A673 (cell line): ENCODE results near the gene STPG2. TPM values are rescaled to one million over a fixed set of nuclear protein-coding genes. Genes with fewer than 3 reads are reported as not detected.
A peak's percentile ranks its signal among the peaks of the same experiment; 100 is the strongest.

Experiments
- BruUV-seq: library from RNA; stranded (reverse); fragments of 400-500 nt; replicated peaks from 2 replicates; lab custom pipeline; 2021; lab: Mats Ljungman, UMichigan
- CTCF ChIA-PET: fragments of 300-600 bp; sonication (Branson Sonifier 250); formaldehyde crosslinking; loops from one replicate; lab custom pipeline; 2022; ENCODE audit warnings: antibody characterized with exemption; lab: Charles Lee
- POLR2A ChIA-PET: fragments of 300-600 bp; sonication (Branson Sonifier 250); formaldehyde crosslinking; loops from one replicate; lab custom pipeline; 2022; ENCODE audit warnings: antibody characterized with exemption; ENCODE audit not compliant: low non-redundant PET; lab: Charles Lee
- DNase-seq: peaks from one replicate; pipeline ENCODE4 v3.0.0-alpha.2; 2015; ENCODE audit warnings: low spot score
- H3K27ac ChIP-seq: fragments of 200-600 bp; sonication (generic); 2 replicates; pipeline ENCODE4 v1.5.1; 2016; ENCODE audit warnings: mixed run types, low read depth, mild to moderate bottlenecking, mixed read lengths, antibody characterized with exemption, low read length; ENCODE audit not compliant: poor library complexity, severe bottlenecking
- H3K27me3 ChIP-seq: fragments of 200-600 bp; sonication (generic); replicated peaks from 2 replicates; pipeline ENCODE4 v1.6.1; 2017; ENCODE audit warnings: mixed run types, low read depth, mild to moderate bottlenecking, mixed read lengths, antibody characterized with exemption, low read length; ENCODE audit not compliant: insufficient read depth, poor library complexity
- H3K36me3 ChIP-seq: fragments of 200-600 bp; sonication (generic); 2 replicates; pipeline ENCODE4 v1.6.1; 2016; ENCODE audit warnings: mixed run types, mild to moderate bottlenecking, mixed read lengths, antibody characterized with exemption, low read length; ENCODE audit not compliant: insufficient read depth, poor library complexity, severe bottlenecking
- H3K4me1 ChIP-seq: fragments of 200-600 bp; sonication (generic); 2 replicates; pipeline ENCODE4 v1.6.1; 2017; ENCODE audit warnings: mixed run types, mild to moderate bottlenecking, mixed read lengths, antibody characterized with exemption, low read length; ENCODE audit not compliant: insufficient read depth, poor library complexity, severe bottlenecking
- H3K4me3 ChIP-seq: fragments of 200-600 bp; sonication (generic); 2 replicates; pipeline ENCODE4 v1.5.1; 2016; ENCODE audit warnings: low read depth, mixed run types, mild to moderate bottlenecking, mixed read lengths, low read length; ENCODE audit not compliant: poor library complexity, severe bottlenecking
- H3K9me3 ChIP-seq: fragments of 200-600 bp; sonication (generic); 2 replicates; pipeline ENCODE4 v1.6.1; 2016; ENCODE audit warnings: mixed run types, low read depth, mild to moderate bottlenecking, mixed read lengths, antibody characterized with exemption, low read length; ENCODE audit not compliant: poor library complexity, severe bottlenecking
- EZH2 ChIP-seq: fragments of 200-600 bp; sonication (generic); IDR thresholded peaks from 2 replicates; pipeline ENCODE4 v1.6.1; 2017; ENCODE audit warnings: borderline replicate concordance, low read depth, mild to moderate bottlenecking, mixed read lengths, antibody characterized with exemption, low read length; ENCODE audit not compliant: poor library complexity, severe bottlenecking
- intact Hi-C: fragments of 100-400 bp; cut with micrococcal nuclease; formaldehyde crosslinking; loops from one replicate; pipeline ENCODE4 v1.10.0; 2022; ENCODE audit not compliant: unreplicated experiment
- total RNA-seq: library from RNA; stranded (reverse); gene quantifications from 2 replicates; pipeline ENCODE4 v1.2.3, GENCODE V29; 2021
- TF ChIP-seq, protein P1 (sequence below): fragments of 300-800, 200-600 bp; sonication (generic); conservative IDR thresholded peaks from 2 replicates; pipeline ENCODE4 v1.5.1; 2017; ENCODE audit warnings: low read depth, mild to moderate bottlenecking, antibody characterized with exemption, low read length, moderate library complexity, mixed read lengths

Gene STPG2
- total RNA-seq, 1 experiment from 2014 or later: not detected

DNA sequence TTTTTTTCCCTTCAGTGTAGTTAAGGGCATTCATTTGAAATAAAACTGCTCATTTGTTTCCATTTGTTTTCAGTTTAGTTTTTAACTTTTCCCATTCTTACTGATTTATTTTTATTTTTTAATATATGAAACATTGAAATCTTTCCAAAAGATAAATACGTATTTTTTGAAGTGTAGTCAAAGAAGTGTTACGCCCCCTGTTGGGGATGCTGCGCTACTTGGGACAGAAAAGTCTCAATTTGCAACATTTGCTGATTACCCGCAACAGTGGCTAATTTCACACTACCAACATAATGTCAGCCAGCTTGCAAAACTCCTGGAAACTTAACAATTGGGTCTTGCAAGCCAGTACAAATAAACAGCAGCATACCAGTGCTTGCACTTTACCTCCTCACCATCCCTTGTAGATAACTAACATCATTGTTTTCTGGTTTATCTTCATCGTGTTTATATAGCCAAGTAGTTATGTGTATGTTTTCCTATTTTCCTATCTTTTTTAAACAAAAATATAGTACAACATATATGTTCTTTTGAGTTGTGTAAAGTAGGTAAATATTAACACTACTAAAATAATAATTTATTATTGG lies 158.6 kb downstream of the STPG2 start:
- Histone ChIP-seq H3K4me1 (no peaks in the 10 kb centered on the region), H3K27ac (no peak overlapping the region), H3K4me3 (no peak overlapping the region), H3K9me3 (no peaks in the 10 kb centered on the region), H3K36me3 (no peaks in the 10 kb centered on the region), H3K27me3 (no peaks in the 10 kb centered on the region)
- DNase-seq: peak; percentile 19
- BruUV-seq: no TSS peak
- POLR2A ChIA-PET: no interaction called here
- CTCF ChIA-PET: no interaction called here
- intact Hi-C loops: no loop called here
- TF ChIP-seq, protein P1, sequence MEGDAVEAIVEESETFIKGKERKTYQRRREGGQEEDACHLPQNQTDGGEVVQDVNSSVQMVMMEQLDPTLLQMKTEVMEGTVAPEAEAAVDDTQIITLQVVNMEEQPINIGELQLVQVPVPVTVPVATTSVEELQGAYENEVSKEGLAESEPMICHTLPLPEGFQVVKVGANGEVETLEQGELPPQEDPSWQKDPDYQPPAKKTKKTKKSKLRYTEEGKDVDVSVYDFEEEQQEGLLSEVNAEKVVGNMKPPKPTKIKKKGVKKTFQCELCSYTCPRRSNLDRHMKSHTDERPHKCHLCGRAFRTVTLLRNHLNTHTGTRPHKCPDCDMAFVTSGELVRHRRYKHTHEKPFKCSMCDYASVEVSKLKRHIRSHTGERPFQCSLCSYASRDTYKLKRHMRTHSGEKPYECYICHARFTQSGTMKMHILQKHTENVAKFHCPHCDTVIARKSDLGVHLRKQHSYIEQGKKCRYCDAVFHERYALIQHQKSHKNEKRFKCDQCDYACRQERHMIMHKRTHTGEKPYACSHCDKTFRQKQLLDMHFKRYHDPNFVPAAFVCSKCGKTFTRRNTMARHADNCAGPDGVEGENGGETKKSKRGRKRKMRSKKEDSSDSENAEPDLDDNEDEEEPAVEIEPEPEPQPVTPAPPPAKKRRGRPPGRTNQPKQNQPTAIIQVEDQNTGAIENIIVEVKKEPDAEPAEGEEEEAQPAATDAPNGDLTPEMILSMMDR: peak; percentile 51
- TF ChIP-seq EZH2: no peak

DNA sequence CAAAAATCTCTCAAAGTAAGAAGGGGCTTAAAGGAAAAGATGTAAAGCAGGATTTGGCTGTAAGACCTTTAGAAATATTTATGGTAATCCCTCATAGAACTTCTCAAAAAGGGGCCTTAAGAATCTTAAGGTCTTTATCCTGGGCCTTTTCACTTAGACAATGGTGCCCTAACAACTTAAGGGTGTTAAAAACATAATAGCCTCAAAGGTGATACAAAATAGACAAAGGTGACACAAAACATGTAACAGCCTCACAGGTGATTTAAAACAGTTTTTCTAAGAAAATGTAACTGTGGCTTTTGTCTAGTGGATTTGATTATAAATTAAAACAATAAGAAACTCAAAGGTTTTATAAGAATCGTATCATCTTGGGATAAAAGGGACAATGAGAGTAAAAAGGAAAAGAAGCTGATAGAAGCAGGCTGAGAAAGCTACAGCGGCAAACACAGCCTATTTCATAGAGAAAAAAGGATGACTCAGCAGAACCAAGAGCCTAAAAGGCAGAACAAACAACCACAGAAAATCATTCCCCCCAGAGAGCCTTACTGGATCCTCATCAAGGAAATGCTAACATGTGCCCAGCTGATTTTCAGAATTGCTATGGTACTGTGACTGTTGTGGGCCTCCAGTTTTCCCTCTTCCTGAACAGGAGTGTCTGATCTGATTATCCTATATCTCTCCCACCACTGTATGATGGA lies 164.3 kb downstream of the STPG2 start:
- BruUV-seq: no TSS peak
- CTCF ChIA-PET: no interaction called here
- H3K36me3 ChIP-seq: no peaks in the 10 kb centered on the region

DNA sequence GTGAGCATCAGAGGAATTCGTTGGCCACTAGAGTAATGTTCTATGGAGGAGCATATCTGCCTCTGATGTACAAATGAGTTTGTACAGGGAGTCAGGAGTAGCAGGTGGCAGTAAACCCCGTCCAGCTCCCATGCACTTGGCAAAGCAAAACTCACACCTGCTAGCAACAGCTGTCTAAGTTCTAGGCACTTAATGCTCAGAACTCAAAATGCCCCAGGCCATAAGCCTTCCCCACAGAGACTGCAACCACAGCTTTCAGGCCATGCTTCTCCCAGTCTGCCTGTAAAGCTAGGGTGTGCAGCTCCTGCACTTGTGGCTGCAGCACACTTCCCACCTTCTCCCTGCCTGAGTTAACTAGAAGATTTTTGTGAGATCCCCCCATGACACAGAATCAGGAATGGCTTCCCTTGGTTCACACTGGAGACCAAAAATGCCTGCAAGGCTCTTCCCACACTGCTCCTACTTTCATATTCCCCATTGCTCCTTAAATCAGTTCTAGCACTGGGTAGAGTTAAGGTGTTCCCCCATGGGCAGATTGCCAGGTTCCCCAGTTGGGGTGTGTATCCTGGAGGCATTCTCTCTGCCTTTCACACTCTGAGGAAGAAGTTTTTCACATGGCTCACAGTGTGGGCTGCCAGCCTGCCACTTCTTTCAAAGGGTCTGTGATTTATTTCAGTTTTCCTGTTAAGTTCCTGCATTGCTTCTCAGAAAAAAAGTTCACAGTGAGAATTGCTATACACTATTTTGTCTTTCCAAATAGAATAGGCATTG lies 189.9 kb downstream of the STPG2 start:
- H3K27ac ChIP-seq: no peak overlapping the region
- CTCF ChIA-PET: no interaction called here
- POLR2A ChIA-PET: no interaction called here
- peaks cover 9% of the 10 kb centered on the region for H3K9me3 ChIP-seq
- intact Hi-C loops: no loop called here
- no peaks in the 10 kb centered on the region for H3K4me1 ChIP-seq
- no peaks in the 10 kb centered on the region for H3K27me3 ChIP-seq
- BruUV-seq: no TSS peak
- H3K36me3 ChIP-seq: no peaks in the 10 kb centered on the region
- H3K4me3 ChIP-seq: no peak overlapping the region
- TF ChIP-seq, protein P1: no peak
- no peak for TF ChIP-seq EZH2
- no peak for DNase-seq

More for the DNA sequence above, 164.3 kb downstream of the STPG2 start:
- H3K27ac ChIP-seq: no peak overlapping the region
- H3K4me1 ChIP-seq: no peaks in the 10 kb centered on the region
- intact Hi-C loops: no loop called here
- no peak overlapping the region for H3K4me3 ChIP-seq
- H3K9me3 ChIP-seq: no peaks in the 10 kb centered on the region
- TF ChIP-seq, protein P1: no peak
- no peak for TF ChIP-seq EZH2
- DNase-seq: no peak
- H3K27me3 ChIP-seq: no peaks in the 10 kb centered on the region
- POLR2A ChIA-PET: no interaction called here
